PC-9 (cell line): Measurements from ENCODE around the gene LHX1. TPM values are rescaled to one million over a fixed set of nuclear protein-coding genes. Genes with fewer than 3 reads are reported as not detected.

ENCODE experiments used
- BruUV-seq: library from RNA; stranded (reverse); fragments of 400-500 nt; replicated peaks from 2 replicates; lab custom pipeline; 2021; lab: Mats Ljungman, UMichigan
- CTCF ChIA-PET: fragments of 300-600 bp; sonication (Branson Sonifier 250); formaldehyde crosslinking; loops from one replicate; lab custom pipeline; 2022; ENCODE audit warnings: antibody characterized with exemption; lab: Charles Lee
- POLR2A ChIA-PET: fragments of 300-600 bp; sonication (Branson Sonifier 250); formaldehyde crosslinking; loops from one replicate; lab custom pipeline; 2022; ENCODE audit warnings: antibody characterized with exemption; ENCODE audit not compliant: unreplicated experiment; lab: Charles Lee
- DNase-seq, 2 experiments: peaks; one replicate each; pipeline versions ENCODE4 v3.0.0 to v3.0.0-alpha.2; 2015 to 2022; ENCODE audit warnings: mixed read lengths in 1 of 2
- H2AFZ ChIP-seq: fragments of 200-600 bp; sonication (generic); 2 replicates; pipeline ENCODE4 v1.8.1; 2017; ENCODE audit warnings: antibody characterized with exemption
- H3F3A ChIP-seq: fragments of 200-600 bp; sonication (generic); 2 replicates; pipeline ENCODE4 v1.8.1; 2017; ENCODE audit warnings: antibody characterized with exemption, mild to moderate bottlenecking, low read depth; ENCODE audit not compliant: insufficient read depth
- H3K27ac ChIP-seq: fragments of 200-600 bp; sonication (generic); 2 replicates; pipeline ENCODE4 v1.6.1; 2016; ENCODE audit warnings: mixed run types
- H3K27me3 ChIP-seq: fragments of 200-600 bp; sonication (generic); 2 replicates; pipeline ENCODE4 v1.6.1; 2016; ENCODE audit warnings: low read depth, mixed run types; ENCODE audit not compliant: insufficient read depth
- H3K36me3 ChIP-seq: fragments of 200-600 bp; sonication (generic); 2 replicates; pipeline ENCODE4 v1.6.1; 2016; ENCODE audit warnings: low read depth, mixed run types
- H3K4me1 ChIP-seq: fragments of 200-600 bp; sonication (generic); replicated peaks from 2 replicates; pipeline ENCODE4 v1.6.1; 2016; ENCODE audit warnings: mixed run types; ENCODE audit not compliant: insufficient read depth
- H3K4me2 ChIP-seq: fragments of 200-600 bp; sonication (generic); 2 replicates; pipeline ENCODE4 v1.6.1; 2017; ENCODE audit warnings: mixed run types
- H3K4me3 ChIP-seq: fragments of 200-600 bp; sonication (generic); 2 replicates; pipeline ENCODE4 v1.6.1; 2016; ENCODE audit warnings: mixed run types
- H3K79me2 ChIP-seq: fragments of 200-600 bp; sonication (generic); 2 replicates; pipeline ENCODE4 v1.6.1; 2017; ENCODE audit warnings: low read depth, mixed run types
- H3K9me2 ChIP-seq: fragments of 200-600 bp; sonication (generic); 2 replicates; pipeline ENCODE4 v1.8.1; 2017; ENCODE audit warnings: mild to moderate bottlenecking; ENCODE audit not compliant: insufficient read depth
- H3K9me3 ChIP-seq: fragments of 200-600 bp; sonication (generic); 2 replicates; pipeline ENCODE4 v1.8.1; 2016; ENCODE audit warnings: low read depth; ENCODE audit not compliant: insufficient read depth
- H4K20me1 ChIP-seq: fragments of 200-600 bp; sonication (generic); 2 replicates; pipeline ENCODE4 v1.8.1; 2017; ENCODE audit not compliant: insufficient read depth
- CTCF ChIP-seq: fragments of 200-600 bp; sonication (generic); conservative IDR thresholded peaks from 2 replicates; pipeline ENCODE4 v1.6.1; 2017; ENCODE audit warnings: mixed run types, antibody characterized with exemption, mild to moderate bottlenecking, moderate library complexity
- EZH2 ChIP-seq: fragments of 200-600 bp; sonication (generic); IDR thresholded peaks from 2 replicates; pipeline ENCODE4 v1.8.0; 2017; ENCODE audit warnings: antibody characterized with exemption, low read depth
- intact Hi-C: fragments of 100-400 bp; cut with micrococcal nuclease; formaldehyde crosslinking; loops from one replicate; pipeline ENCODE4 v1.10.0; 2022; ENCODE audit not compliant: unreplicated experiment
- total RNA-seq: library from RNA; stranded (reverse); gene quantifications from 2 replicates; pipeline ENCODE4 v1.2.3, GENCODE V29; 2021

The LHX1 gene
- total RNA-seq, 1 experiment from 2014 or later: 12.3 TPM

- H3K79me2 ChIP-seq: peaks cover 3% of the 10 kb centered on the region; the same call in 1 of the 2 replicates
- no peak for DNase-seq
- ChIA-PET CTCF (no interaction called here), POLR2A (no interaction called here)
- intact Hi-C loops: no loop called here
- BruUV-seq: no TSS peak
- no peaks in the 10 kb centered on the region for H3K27me3 ChIP-seq
- H4K20me1 ChIP-seq: peaks cover 7% of the 10 kb centered on the region; the same call in 1 of the 2 replicates
- no peaks in the 10 kb centered on the region for H3K9me3 ChIP-seq
- no peaks in the 10 kb centered on the region for H3K4me1 ChIP-seq
- peaks cover 55% of the 10 kb centered on the region for H3K36me3 ChIP-seq
- TF ChIP-seq CTCF (no peak), EZH2 (no peak)
- no peak overlapping the region for H3K4me2 ChIP-seq
- no peaks in the 10 kb centered on the region for H3K9me2 ChIP-seq
- H2AFZ ChIP-seq: no peak overlapping the region
- H3K4me3 ChIP-seq: no peak overlapping the region
- H3K27ac ChIP-seq: no peak overlapping the region
- peaks cover 13% of the 10 kb centered on the region for H3F3A ChIP-seq
These were observed 56.0 kb downstream of the LHX1 start for GRCh38 chr17:36993227-36993626.

Other genes starting within 250 kb of the LHX1 start
- 71.4 and 79.6 TPM in 2 replicates for gene AATF, start 11.5 kb downstream of the LHX1 start, total RNA-seq